HPDE6-E6E7 (cell line): ENCODE data around the gene RIPK4.

Experiments
- DNase-seq: peaks from one replicate; pipeline ENCODE4 v3.0.0; 2011; ENCODE audit warnings: missing footprints; ENCODE audit errors: extremely low spot score

Gene RIPK4

DNA sequence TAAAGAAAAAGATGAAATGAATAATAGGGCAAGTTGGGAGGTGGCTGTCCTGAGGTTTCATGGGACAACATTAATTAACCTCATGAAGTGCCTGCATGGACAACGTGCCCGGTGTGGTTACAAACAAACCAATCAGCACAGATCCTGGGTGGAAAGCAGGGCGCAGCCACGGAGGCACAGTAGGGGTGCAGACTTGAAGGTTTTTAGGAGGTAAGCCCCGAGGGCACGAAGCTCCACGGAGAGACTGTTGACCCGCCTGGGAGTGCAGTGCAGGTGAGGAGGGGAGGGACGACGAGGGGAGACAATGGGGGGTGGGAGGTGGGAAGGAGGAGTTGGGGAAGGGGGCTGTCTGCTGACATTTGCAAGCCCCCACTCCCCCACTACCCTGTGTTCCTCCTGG is 2.3 kb upstream of the RIPK4 start:
- DNase-seq: no peak

DNA sequence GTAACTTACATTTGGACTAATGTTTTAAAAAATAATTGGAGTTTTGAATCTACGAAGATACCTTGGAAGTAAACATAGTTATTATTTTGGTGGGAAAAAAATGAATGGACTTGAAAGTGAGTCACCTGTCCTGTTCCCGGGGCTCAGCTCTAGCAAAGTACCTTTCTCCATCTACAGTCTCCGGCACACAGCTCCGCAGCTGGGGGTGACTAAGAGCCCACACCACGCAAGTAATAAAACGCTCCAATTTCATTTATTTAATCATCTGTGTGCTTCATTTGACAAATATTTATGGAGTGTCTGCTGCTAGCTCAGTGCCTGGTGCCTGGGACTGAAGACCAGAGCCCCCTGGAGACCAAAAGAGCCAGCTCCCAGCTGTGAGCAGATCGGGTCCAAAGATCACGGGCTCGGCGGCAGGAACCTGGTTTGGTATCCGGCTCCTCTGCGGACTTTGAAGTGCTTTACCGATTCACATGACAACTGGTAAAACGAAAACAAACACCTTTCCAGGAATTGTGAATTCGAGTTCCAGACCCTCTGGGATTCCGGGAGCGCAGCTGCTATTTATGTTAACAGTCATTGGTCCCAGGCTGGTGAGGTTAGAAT is 1.7 kb upstream of the RIPK4 start:
- DNase-seq: no peak

DNA sequence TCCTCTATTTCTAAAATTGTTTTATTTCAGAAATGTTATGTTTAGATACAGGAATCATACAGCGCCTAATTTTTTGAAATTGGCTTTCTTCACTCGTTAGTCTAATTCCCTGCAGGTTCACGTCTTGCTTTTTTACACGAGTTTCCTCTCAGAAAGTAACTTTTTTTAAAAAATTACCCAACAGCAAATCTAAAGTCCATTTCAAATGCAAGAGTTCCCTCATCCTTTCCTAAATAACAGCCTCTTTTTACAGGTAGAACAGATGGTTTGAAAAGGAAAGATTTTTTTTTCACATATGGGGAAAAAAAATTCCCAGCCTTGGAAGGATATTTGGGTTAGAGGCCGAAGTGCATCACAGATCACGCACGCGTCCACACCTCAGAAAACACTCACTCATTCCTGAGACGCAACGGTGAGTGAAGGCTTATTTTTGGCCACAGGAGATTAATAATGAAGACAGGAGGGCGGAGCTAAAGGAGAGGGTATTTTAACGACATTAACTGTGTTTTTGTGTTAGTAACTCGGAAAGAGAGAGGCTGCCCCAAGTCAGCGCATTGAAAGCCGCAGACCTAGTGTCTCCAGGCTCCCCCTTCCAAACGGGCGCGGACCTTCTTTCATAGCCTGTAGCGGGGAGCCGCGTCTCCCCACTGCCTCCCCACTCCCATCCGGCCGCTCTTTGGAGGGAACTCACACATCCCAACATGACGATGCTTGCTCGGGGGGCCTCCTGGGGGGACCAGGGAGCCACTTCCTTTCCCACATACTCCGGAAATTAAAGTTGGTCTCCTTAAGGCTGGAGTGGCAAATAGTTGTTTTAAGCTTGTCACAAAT is 969 bp upstream of the RIPK4 start:
- no peak for DNase-seq

DNA sequence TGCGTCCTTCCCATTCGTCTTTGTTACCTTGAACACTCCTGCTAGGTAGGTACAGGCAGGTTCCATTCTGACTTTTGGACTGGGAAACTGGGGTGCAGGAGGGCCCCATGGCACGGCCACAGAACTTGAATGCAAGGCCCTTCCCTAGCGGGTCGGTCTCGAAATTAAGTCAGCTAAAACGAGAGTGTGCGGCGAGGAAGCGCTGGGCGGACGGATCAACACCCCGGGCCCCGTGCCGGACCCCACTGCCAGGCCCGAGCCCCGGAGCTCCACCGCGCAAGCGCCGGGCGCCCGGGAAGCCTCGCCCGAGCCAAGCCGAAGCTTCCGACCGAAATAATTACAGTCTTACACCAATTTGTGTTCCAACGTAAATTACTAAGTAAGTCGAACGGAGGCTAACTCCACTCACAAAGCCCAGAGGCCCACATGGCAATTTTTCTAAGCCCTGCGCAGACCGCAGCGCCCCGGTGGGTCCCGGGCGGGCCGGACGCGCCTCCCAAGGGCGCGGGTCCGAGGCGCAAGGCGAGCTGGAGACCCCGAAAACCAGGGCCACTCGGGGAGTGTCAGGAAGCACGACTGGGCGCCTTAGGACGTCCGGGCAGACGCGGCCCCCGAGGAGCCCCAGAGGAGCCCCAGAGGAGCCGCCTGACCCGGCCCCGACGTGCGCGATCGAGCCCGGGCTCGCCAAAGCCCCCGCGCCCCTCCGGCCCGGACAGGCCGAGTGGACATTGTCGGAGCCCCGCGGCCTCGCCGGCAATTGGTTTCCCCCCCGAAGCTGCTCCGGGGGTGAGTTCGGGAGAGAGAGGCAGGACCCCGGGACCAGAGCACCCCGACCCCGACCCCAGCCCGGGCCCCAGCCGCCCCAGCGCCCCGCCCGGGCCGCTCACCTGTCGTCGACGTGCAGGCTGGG is 624 bp downstream of the RIPK4 start:
- DNase-seq: no peak

DNA sequence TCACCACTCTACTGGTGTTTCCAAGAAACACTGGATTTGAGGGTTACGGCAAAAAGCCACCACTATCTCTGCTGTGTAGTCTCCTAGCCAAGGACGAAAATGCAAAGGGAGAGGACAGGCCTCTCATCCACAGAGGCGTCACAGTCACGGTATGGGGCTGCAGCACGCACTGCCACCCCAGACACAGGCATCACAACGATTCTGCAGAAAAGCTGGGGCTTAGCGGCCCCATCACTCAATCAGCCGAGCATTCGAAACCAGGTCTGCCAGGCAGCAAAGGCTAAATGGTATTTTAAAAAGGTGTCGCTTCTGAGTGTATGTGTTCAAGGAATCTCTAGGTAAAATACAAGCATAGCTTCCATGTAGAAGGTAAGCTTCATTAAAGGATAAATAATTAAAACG is 1.4 kb downstream of the RIPK4 start:
- no peak for DNase-seq

DNA sequence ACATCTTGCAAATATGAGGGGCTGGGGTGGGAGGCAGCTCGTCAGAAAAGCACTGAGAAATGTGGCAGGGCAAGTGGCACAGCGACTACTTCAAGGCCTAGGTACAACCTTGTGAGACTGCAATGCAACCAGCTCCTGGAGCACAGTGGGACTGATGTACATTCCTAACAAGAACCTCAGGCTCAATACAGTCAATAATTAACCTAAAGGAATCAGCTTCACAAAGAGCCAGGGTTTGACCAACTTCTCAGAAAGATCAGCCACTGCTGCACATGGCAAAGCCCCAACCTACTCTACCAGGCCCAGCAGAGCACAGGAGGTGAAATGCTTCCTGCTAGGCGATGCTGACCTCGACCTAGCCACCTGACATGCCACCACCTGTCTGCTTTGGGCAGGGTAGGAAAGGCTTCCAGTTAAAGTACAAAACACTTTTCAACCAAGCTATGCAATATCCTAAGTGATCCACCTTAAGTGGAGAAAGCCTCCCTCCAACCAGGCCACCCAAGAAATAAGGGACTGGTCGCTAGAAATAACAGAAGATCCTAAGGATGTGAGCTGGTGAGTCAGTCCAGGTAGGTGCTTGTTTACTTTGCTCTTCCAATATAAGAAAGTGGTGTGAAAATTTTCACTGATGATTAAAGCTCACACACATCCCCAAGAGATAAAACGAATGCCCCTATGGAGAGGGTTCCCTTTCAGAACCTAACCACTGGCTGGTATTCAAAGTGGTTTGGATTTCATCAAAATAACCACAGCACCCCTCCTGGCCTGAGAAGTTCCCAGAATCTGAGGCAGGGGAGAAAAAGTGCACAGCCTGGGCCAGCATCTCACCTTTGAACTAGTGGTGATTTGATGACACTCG is 2.1 kb downstream of the RIPK4 start:
- no peak for DNase-seq

DNA sequence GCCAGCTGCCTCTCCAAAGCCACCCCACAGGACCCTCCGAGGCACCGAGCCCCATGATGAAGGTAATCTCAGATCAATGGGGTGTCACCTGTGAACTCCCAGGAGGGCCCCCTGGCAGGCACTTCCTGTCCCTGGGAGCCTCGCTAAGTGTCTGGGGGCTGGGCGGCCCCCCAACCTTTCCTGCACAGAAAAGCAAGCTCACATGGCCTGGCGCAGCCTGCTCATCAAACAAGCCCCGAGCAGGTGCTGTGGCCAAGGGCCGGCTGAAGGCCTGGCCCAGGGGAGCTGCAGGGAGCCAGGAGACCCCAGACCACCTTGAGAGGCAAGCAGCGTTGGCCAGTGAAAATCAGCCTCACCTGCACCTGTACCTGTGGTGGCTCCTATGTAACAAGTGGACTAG is 2.9 kb downstream of the RIPK4 start:
- no peak for DNase-seq

DNA sequence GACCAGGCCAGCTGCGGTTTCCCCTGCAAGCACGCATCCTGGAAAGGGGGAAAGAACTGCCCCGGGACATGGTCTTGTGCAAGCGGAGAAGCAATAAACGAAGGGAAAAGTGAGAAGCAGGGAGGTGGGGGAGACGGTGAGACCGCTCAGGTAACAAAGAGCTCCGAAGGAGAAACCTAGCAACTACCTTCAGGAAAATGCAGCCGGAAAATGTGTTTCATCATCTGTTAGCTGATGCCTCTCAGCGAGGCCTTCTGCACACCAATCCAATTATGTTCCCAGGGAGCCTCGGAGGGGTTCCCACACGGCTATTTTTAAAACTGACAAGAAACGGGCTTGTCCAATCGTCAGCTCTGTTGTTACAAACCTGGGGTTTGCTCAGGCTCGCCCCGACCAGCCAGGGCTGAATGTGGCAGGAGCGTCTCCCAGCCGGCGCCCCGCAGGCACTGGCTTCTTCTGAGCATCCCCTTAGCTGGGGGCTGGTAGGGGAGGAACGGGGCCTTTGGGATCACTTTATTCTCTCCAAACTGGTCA is 3.4 kb downstream of the RIPK4 start:
- DNase-seq: no peak

DNA sequence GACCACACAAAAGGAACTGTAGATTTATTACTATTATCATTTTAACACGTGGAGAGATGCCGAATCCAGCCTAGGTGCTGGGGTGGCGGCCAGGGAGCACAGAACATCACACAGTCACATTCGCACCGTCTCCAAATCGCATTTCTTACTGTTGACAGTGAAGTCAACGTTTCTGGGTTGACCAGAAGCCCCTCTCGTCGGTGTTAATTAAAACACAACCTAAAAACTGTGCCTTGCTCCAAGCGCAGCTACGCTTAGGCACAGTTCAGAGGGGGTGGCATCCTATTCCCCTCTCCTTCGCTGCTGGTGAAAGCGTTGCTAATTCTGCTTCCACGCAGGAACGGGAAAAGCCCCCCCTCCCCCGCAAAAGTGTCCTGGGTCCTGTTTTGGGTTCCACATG is 4.1 kb downstream of the RIPK4 start:
- DNase-seq: no peak

DNA sequence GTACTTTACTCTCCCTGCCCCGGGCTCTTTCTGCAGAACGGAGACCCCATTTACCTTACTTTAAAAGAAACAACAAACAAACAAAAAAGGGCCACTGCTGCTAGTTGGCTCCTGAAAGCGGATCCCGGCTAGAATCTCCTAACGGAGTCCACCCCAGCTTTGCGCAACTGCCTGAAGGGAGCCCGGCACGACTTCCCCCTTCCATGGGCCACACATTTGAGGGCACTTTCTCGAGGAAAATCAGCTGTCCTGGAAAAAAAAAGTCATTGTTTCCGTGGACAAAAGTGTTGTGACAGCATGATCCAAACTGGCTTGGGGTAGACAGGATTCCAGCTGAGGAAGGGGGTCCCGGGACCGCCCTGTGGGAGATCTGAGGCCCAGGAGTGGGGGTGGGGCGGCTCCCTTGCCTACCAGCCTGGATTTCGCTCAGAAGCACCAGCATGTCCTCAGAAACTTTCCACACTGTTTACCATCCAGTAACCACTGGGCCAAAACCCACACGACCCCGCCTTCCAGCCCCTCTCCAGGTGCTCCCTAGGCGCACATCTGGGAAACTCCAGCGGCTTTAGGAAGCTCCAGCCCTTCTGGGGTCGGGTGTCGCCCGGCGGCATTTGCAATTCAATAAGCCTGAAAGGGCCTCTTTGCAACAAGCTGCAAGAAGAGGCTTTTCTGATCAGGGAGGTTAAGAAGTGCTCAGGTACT is 4.8 kb downstream of the RIPK4 start:
- DNase-seq: no peak

DNA sequence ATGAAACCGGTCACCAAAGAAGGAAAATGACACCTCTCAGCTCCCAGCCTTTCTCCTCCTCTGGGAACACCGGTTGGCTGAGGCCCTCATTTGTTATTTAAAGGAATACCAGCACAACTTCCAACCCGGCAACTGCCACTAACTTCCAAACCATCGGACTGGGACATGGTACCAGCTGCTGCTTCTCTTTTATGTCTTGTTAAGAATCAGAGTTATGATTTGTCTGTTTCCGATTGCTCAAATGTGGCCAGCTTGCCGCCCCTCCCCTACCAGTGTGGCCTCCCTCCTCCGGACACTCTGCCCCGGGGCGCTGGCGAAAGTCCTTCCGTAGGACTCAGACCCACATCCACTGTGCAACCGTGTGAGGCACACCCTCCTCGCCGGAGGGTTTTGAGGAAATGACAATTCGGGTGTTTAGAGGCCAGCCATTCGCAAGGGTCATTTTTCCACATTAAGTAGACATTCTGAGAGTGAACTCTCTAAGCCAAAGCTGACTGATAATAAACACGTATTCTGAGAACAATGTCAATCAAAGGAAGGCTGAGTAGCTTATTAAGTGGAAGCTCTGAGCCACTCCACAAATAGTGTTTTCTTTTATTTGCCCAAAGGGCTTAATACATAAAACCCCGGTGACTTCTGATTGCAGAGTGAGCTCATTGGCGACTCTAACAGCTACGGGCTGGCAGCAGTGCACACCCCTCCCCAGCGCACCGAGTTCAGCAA is 5.5 kb downstream of the RIPK4 start:
- no peak for DNase-seq

DNA sequence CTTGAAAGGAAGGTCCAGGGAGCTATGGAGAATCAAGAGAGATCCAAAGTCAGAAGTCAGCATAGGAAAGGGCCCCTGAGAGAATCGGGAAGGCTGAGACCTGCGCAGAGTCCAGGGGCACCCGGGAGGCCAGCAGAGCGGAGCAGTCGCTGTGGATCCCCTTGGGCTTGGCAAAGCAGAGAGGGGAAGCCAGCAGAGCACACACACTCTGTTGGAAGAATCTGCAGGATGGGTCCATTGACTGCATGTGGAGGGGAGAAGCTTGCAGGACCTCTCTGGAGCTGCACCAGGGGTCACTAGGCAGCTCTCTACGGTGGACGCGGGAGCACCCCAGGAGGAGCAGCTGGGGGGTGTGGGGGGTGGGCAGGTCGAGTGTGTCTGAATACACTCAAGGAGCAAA is 6.4 kb downstream of the RIPK4 start:
- no peak for DNase-seq

DNA sequence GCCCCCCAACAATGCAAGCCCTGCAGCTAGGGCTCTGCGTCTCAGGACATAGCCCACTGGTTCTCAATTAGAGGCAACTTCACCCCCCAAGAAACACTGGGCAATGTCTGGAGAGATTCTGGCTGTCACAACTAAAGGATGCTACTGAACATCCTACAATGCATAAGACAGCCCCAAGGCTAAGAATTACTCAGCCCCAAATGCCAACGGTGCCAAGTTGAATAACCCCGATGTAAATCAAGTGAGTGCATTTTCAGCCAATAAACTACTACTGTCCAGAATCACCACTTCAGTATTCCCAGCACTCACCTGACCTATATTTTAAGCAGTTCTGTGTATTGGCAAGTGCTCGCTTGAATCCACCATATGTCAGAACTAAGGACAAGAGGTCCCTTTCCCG is 6.9 kb downstream of the RIPK4 start:
- DNase-seq: no peak

DNA sequence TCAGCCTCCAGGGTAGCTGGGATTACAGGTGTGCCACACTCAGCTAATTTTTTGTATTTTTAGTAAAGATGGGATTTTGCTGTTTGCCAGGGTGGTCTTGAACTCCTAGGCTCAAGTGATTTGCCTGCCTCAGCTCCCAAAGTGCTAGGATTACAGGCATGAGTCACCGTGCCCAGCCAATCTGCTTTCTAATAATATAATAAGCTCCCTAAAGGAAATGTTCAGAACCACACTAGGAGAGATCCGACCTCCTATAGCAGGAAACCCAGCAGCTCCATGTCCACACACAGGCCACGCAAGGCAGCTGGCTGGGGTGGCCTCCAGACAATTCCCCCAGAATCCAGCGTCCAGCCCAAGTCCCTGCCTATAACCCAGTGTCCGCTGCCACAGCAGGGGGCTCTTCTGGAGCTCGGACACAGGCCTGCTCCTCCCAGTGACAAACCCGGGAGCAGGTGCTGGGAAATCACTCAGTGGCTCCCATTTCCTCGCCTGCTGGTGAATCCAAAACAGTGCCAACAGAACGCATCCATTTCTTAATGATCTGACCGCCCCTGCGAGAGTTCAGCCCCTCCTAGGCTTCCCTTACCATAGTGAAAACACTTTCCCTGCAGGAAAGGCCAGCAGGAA is 7.5 kb downstream of the RIPK4 start:
- no peak for DNase-seq

DNA sequence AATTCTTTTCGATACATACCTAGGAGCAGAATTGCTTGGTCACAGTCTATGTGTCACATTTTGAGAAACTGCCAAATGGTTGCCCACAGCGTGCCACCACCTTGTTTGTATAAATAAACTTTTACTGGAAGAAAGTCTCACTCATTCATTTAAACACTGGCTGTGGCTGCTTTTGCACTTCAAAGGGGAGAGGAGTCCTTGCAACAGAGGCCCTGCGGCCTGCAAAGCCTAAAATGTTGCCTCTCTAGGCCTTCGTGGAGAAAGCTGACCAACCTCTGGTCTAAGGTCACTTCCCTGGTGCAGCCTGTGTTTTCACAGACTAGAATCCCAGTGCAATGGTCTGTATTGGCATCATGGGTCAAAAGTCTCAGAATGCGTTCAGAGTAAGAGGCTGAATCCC is 8.3 kb downstream of the RIPK4 start:
- DNase-seq: no peak

DNA sequence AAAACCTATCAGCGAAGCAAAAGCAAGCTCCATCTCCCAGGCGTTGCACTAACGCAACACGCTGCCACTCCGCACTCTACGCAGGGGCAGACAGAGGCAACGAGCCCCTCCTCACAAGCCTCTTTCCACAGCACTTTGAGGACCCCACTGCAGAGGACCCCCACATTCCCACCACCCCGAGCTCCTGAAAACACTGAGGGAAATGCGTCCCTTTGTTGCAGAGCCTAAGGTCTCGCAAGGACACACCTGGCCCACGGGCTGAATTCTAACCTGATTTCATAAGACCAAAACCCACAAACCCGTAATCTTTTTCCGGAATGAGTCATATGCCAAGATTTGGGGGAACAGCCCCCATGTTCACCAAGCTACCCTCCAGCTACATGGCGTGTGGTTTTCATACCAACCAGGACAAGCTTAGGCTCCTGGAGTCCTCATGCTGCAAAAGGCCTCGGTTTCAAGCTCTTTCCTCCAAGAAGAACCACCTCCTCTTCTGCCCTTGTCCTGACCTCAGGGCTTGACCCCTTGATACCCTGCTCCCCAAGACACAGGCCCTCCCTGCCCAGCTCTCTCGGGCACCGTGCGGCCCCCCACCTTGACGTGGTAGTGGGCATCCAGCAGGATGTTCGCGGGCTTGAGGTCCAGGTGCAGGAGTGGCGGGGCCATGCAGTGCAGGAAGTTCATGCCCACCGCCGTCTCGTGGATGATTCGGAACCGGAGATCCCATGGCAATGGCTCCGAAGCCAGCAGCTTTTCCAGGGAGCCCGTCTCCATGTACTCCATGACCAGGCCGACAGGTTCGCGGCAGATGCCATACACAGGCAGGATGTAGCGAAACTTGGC is 10.7 kb downstream of the RIPK4 start:
- no peak for DNase-seq

DNA sequence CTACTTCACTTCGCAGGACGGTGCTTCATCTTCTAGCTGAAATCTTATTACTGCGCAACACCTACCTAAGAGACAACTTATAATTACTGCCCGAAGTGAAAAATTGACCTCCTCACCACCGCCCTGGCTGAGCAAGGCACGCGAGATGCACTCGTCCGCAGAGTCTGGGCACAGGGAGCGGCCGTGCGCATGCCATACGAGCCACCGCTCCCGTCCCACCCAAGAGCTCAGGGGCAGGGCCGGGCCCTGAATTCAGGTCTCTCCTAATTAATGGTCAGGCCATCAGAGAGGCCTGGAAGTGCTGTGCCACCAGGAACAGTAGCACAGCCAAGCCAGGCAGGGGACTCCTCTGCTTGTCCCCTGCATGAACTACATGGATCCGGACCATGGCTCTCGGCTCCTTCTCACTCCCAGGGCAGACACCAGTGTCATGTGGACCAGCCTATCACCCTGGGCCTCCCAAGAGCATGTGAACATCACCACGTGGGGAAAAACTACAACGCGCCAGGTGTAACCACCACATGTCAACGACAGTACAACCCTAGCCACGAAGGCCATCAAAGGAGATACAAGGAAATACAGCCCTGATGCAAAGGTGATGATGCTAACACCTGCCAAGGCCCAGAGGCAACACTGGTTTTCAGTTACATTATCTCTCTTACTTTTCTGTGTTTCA is 11.5 kb downstream of the RIPK4 start:
- no peak for DNase-seq

DNA sequence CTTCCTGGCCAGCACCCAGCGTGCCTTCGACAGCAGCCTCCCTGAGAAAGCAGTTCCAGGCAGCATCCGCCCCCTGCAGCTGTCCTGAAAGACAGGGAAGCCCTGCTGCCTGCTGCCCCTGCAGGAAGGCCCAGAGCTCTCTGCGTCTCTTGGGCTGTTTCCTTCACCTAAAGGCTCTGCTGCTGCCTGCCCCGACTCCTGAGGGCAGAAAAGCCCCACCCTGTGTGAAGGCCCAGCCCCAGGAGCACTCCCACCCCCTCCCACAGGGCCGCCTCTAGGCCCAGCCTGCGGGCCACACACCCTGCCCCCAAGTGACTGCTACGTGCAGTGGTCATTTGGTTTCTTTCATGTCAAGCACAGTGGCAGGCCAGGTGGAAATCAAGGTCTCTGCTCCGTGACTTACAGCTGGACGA is 12.4 kb downstream of the RIPK4 start:
- DNase-seq: no peak
